Suprapubic skin (tissue), 4 donors: ENCODE data around the gene IGFBP2. TPM values are rescaled to one million over a fixed set of nuclear protein-coding genes. Genes with fewer than 3 reads are reported as not detected.

Source experiments
- DNase-seq, 2 donors: peaks; one replicate each; pipeline ENCODE4 v3.0.0-alpha.2; 2019; ENCODE audit warnings: low spot score in 2 of 2
- H3K27ac ChIP-seq: fragments of 200-600 bp; sonication (generic); one replicate; pipeline ENCODE4 v1.5.1; 2019
- H3K27me3 ChIP-seq: fragments of 200-600 bp; sonication (generic); one replicate; pipeline ENCODE4 v1.5.1; 2019
- H3K36me3 ChIP-seq: fragments of 200-600 bp; sonication (generic); one replicate; pipeline ENCODE4 v1.5.1; 2019
- H3K4me1 ChIP-seq: fragments of 200-600 bp; sonication (generic); one replicate; pipeline ENCODE4 v1.5.1; 2019
- H3K4me3 ChIP-seq: fragments of 200-600 bp; sonication (generic); one replicate; pipeline ENCODE4 v1.5.1; 2019; ENCODE audit warnings: mild to moderate bottlenecking
- H3K9me3 ChIP-seq: fragments of 200-600 bp; sonication (generic); one replicate; pipeline ENCODE4 v1.5.1; 2019
- EP300 ChIP-seq: sonication (generic); formaldehyde crosslinking; IDR thresholded peaks from one replicate; pipeline ENCODE4 v1.6.1; 2017; ENCODE audit warnings: antibody characterized with exemption
- POLR2A ChIP-seq, 2 donors: fragments of 450-650 bp; IDR thresholded peaks; one replicate each; pipeline ENCODE4 v1.6.1; 2017; ENCODE audit warnings: antibody characterized with exemption in 2 of 2, mild to moderate bottlenecking in 2 of 2, moderate library complexity in 2 of 2
- POLR2AphosphoS5 ChIP-seq, 3 donors: sonication (generic); formaldehyde crosslinking; IDR thresholded peaks; one replicate each; pipeline ENCODE4 v1.6.1; 2017; ENCODE audit warnings: antibody characterized with exemption in 3 of 3
- WGBS: methylation state at CpG from one replicate; pipeline ENCODE4 v1.1.5; 2018; 5-methylcytosine and 5-hydroxymethylcytosine counted together
- total RNA-seq, 4 donors: library from RNA; depleted of rRNA; stranded (reverse); fragments of >200 nt; gene quantifications; one replicate each; pipeline ENCODE4 v1.1.0, GENCODE V29; 2016
- TF ChIP-seq, protein P1 (sequence below), 2 donors: fragments of 200-600 bp in 1 of 2; fragments of 450-650 bp in 1 of 2; sonication (generic) in 1 of 2; IDR thresholded peaks; one replicate each; pipeline ENCODE4 v1.5.1; 2016 to 2019; ENCODE audit warnings: antibody characterized with exemption in 2 of 2, mild to moderate bottlenecking in 1 of 2, moderate library complexity in 1 of 2

The IGFBP2 gene
- total RNA-seq, 4 donors from 2014 or later, result 7.5 to 28.3 (median 18.7) TPM

DNA sequence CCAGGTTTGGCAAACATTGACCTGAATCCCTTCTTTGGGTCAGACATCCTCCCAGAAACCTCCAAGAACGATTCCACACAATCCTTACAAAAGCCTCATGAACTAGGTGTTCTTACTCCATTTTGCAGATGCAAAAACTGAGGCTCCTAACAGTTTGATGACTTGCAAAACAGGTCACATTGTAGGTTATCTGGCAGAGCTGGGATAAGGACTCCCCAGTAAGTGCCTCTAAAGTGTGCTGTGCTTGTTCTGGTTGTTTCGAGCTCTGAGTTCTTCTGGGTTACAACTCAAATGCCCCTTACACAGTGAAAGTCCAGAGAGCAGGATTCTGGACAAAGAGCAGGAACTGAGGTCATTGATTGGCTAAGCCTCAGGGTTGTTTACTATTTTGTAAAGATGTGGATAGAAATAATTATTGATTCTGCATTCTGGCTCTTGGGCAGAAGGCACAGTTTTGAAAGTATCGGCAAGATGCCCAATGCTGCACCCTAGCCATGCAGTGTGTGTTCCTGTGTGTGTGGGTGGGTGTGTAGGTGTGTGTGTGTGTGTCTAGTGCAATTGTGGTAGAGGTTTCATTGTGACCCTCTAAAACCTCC lies 17.0 kb upstream of the IGFBP2 start:
- Histone ChIP-seq H3K36me3 (no peaks in the 10 kb centered on the region), H3K4me1 (peaks cover 7% of the 10 kb centered on the region), H3K9me3 (no peaks in the 10 kb centered on the region), H3K27ac (no peak overlapping the region), H3K4me3 (no peak overlapping the region), H3K27me3 (no peaks in the 10 kb centered on the region)
- WGBS, result 84% methylated on average over 3 of the region's 3 CpGs
- DNase-seq, result no peak
- TF ChIP-seq POLR2A (IDR thresholded peaks at IDR 0.05) (no peak), POLR2AphosphoS5 (IDR thresholded peaks at IDR 0.05) (no peak), EP300 (no peak)
- TF ChIP-seq, protein P1, sequence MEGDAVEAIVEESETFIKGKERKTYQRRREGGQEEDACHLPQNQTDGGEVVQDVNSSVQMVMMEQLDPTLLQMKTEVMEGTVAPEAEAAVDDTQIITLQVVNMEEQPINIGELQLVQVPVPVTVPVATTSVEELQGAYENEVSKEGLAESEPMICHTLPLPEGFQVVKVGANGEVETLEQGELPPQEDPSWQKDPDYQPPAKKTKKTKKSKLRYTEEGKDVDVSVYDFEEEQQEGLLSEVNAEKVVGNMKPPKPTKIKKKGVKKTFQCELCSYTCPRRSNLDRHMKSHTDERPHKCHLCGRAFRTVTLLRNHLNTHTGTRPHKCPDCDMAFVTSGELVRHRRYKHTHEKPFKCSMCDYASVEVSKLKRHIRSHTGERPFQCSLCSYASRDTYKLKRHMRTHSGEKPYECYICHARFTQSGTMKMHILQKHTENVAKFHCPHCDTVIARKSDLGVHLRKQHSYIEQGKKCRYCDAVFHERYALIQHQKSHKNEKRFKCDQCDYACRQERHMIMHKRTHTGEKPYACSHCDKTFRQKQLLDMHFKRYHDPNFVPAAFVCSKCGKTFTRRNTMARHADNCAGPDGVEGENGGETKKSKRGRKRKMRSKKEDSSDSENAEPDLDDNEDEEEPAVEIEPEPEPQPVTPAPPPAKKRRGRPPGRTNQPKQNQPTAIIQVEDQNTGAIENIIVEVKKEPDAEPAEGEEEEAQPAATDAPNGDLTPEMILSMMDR (IDR thresholded peaks at IDR 0.05), result no peak

DNA sequence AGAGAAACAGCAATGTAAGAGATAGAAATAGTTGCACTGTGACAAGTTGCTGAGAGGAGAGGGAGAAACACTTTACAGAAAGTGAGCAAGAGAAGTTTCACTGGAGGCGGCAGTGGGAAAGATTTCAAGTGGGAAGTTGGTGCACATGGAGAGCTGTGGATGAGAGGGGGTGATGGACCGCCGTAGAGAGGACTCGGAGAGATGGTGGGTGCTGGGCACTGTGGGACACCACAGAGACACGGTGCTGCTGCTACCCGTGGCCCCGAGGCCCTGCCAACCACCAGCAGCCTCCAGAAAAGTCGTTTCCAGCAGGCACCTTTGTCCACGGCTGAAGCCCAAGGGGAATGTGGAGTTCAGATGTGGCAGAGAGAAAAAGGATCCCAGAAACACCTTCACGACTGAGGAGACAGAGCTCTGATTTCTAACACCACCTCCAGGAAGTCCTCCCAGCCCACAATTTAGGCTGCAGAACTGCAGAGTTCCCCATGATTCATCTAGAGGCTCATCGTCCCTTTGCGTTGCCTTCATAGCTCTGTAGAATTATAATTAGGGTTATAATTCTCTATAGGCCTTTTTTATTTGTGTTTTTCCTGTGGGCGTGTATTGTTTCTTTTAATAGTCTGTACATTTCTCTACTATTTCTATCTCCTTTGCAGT lies 15.9 kb upstream of the IGFBP2 start:
- 91% methylated on average over 13 of the region's 13 CpGs for WGBS
- Histone ChIP-seq H3K4me3 (no peak overlapping the region), H3K36me3 (no peaks in the 10 kb centered on the region), H3K9me3 (no peaks in the 10 kb centered on the region), H3K27me3 (no peaks in the 10 kb centered on the region), H3K27ac (no peak overlapping the region), H3K4me1 (peaks cover 10% of the 10 kb centered on the region)
- no peak for DNase-seq
- TF ChIP-seq POLR2AphosphoS5 (IDR thresholded peaks at IDR 0.05), result no peak
- TF ChIP-seq, protein P1 (IDR thresholded peaks at IDR 0.05), result no peak
- no peak for TF ChIP-seq POLR2A (IDR thresholded peaks at IDR 0.05)
- no peak for TF ChIP-seq EP300

DNA sequence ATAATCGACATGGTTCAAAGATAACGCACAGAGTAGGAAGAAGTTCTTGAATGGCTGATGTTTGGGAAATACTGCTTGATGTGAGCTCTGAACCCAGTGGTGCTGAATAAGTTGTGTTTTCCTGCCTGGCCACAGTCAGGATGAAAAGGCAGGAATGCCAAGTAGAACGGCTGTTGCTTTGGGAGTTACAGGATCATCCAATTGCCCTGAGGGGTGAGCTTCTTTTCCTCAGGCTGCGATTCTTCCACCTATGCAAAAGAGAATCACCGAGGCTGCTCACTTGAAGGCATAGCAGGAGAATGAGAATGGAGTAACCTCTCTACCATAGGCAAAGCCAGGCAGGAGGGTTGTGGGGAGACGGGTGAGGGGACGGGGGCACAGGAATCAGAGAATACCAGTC lies 14.4 kb upstream of the IGFBP2 start:
- TF ChIP-seq POLR2A (IDR thresholded peaks at IDR 0.05) (no peak), POLR2AphosphoS5 (IDR thresholded peaks at IDR 0.05) (no peak), EP300 (no peak)
- TF ChIP-seq, protein P1 (IDR thresholded peaks at IDR 0.05), result no peak
- Histone ChIP-seq H3K27me3 (no peaks in the 10 kb centered on the region), H3K4me1 (peaks cover 10% of the 10 kb centered on the region), H3K27ac (no peak overlapping the region), H3K9me3 (no peaks in the 10 kb centered on the region), H3K4me3 (no peak overlapping the region), H3K36me3 (no peaks in the 10 kb centered on the region)
- no peak for DNase-seq
- 80% methylated on average over 7 of the region's 7 CpGs for WGBS

DNA sequence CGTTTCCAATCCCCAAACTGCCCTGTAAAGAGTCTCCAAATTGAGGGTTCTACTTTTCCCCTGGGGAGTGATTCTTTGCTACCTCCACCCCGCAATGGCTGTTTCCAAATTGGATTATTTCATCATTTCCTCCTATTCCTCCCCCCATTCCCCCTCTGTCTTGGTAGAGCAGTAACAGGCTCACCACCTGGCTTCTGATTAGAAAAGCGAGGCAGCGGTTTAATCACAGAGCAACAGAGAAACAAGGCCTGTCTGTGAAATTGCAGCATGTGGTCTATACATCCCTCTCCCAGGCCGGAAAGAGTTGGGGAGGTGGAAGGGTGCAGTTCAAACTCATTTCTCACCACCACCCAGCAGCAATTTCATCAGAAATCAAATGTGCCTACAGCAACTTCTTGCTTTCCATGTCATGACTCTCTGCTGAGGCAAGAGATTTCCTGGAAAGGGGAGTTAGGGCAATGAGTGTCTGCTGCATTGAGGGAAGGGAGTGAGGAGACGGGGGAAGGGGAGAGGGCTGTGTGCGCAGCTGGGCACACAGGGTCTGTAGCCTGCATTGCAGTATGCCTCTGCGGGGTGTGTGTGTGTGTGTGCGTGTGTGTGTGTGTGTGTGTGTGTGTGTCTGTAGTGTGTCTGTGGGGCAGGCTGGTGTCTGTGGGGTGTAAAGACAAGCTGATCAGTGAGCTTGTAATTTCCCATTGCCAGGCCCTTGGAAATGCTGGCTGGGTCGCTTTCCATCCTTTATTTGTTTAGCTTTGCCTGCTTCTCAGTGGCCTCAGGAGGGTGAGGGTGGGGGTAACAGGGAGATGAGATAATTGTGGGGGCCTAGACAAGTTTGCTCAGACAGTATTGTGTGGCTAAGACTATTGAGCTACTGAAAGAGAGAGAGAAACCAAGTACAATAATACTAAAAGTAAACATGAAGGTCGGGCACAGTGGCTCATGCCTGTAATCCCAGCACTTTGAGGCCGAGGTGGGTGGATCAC lies 13.5 kb upstream of the IGFBP2 start:
- no peak for TF ChIP-seq POLR2A (IDR thresholded peaks at IDR 0.05)
- no peak for TF ChIP-seq EP300
- TF ChIP-seq, protein P1 (IDR thresholded peaks at IDR 0.05), result no peak
- TF ChIP-seq POLR2AphosphoS5 (IDR thresholded peaks at IDR 0.05), result no peak
- H3K4me3 ChIP-seq, result no peak overlapping the region
- H3K4me1 ChIP-seq, result peaks cover 10% of the 10 kb centered on the region
- H3K9me3 ChIP-seq, result no peaks in the 10 kb centered on the region
- DNase-seq, result no peak
- WGBS, result 78% methylated on average over 12 of the region's 12 CpGs
- no peaks in the 10 kb centered on the region for H3K27me3 ChIP-seq
- no peaks in the 10 kb centered on the region for H3K36me3 ChIP-seq
- no peak overlapping the region for H3K27ac ChIP-seq

DNA sequence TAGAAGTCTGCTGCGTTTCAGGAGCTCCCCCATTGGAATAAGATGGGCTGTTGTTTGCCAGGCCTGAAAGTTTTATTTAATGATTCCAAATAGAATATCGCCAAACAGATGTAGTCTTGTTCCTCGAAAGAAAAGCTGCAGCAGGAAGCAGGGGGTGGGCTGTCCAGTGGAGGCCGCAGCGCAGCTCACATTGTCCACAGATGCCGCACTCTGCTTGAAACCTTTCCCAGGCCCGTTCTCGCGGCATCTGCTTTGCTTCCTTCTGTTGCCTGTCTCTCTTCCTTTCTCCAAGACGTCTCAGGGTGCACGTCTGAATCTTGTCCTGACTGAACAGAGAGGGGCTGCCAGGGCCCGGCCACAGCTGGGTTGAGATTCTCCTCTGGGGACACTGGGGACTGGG lies 12.4 kb upstream of the IGFBP2 start:
- Histone ChIP-seq H3K36me3 (no peaks in the 10 kb centered on the region), H3K9me3 (no peaks in the 10 kb centered on the region), H3K27ac (no peak overlapping the region), H3K4me3 (no peak overlapping the region), H3K27me3 (no peaks in the 10 kb centered on the region), H3K4me1 (peaks cover 10% of the 10 kb centered on the region)
- TF ChIP-seq EP300 (no peak), POLR2AphosphoS5 (IDR thresholded peaks at IDR 0.05) (no peak), POLR2A (IDR thresholded peaks at IDR 0.05) (no peak)
- TF ChIP-seq, protein P1 (IDR thresholded peaks at IDR 0.05), result no peak
- 72% methylated on average over 12 of the region's 12 CpGs for WGBS
- DNase-seq, result no peak
